Endothelial cell of umbilical vein (primary cell): ENCODE data around the gene EN2. TPM values are rescaled to one million over a fixed set of nuclear protein-coding genes. Genes with fewer than 3 reads are reported as not detected.

Experiments
- BruUV-seq: library from RNA; stranded (reverse); fragments of 400-500 nt; replicated peaks from 2 replicates; lab custom pipeline; 2021; lab: Mats Ljungman, UMichigan
- CTCF ChIA-PET: fragments of 300-600, 350-600 bp; sonication (Branson Sonifier 250); formaldehyde crosslinking; loops from one replicate; lab custom pipeline; 2021; ENCODE audit warnings: antibody characterized with exemption, inconsistent platforms; lab: Charles Lee
- POLR2A ChIA-PET: fragments of 300-600, 350-600 bp; sonication (Branson Sonifier 250); formaldehyde crosslinking; loops from one replicate; lab custom pipeline; 2021; ENCODE audit warnings: antibody characterized with exemption, inconsistent platforms; lab: Charles Lee
- DNase-seq: peaks from one replicate; pipeline ENCODE4 v3.0.0-alpha.2; 2011; ENCODE audit warnings: low read depth, low spot score
- FAIRE-seq: peaks from 2 replicates; lab custom pipeline; 2011; peaks lifted over from hg19 to GRCh38; lab: Jason Lieb, UNC
- H2AFZ ChIP-seq: 2 replicates; pipeline ENCODE4 v1.6.0; 2012; ENCODE audit warnings: low read depth, low read length, control low read depth, inconsistent platforms
- H3K27ac ChIP-seq: 2 replicates; pipeline ENCODE4 v1.5.1; 2011; ENCODE audit warnings: low read depth, mild to moderate bottlenecking, control low read depth, low read length, moderate library complexity; ENCODE audit not compliant: insufficient read depth
- H3K27me3 ChIP-seq, 2 experiments: 2 replicates each; pipeline versions ENCODE4 v1.6.0 to v1.6.1; 2011; ENCODE audit warnings: low read length in 2 of 2, mixed read lengths in 1 of 2; ENCODE audit not compliant: control insufficient read depth in 2 of 2, insufficient read depth in 2 of 2
- H3K36me3 ChIP-seq, 2 experiments: 2 replicates in 1 of 2; 3 replicates in 1 of 2; pipeline ENCODE4 v1.5.1; 2011; ENCODE audit warnings: low read length in 2 of 2, mild to moderate bottlenecking in 1 of 2, moderate library complexity in 1 of 2; ENCODE audit not compliant: control insufficient read depth in 2 of 2, insufficient read depth in 2 of 2; ENCODE audit errors: extremely low read depth in 1 of 2
- H3K4me1 ChIP-seq: 3 replicates; pipeline ENCODE4 v1.5.1; 2011; ENCODE audit warnings: mild to moderate bottlenecking, low read length; ENCODE audit not compliant: control insufficient read depth, insufficient read depth; ENCODE audit errors: extremely low read depth
- H3K4me2 ChIP-seq: 2 replicates; pipeline ENCODE4 v1.6.1; 2011; ENCODE audit warnings: low read length, control low read depth, mixed read lengths; ENCODE audit not compliant: insufficient read depth
- H3K4me3 ChIP-seq, 3 experiments: fragments of 200-600 bp in 1 of 3; sonication (generic), shearing (Covaris generic) in 1 of 3; replicated peaks in 1 of 3; 2 replicates each; pipeline ENCODE4 v1.5.1; 2011 to 2016; ENCODE audit warnings: control low read depth in 3 of 3, low read length in 3 of 3, mild to moderate bottlenecking in 2 of 3, inconsistent platforms in 1 of 3, low read depth in 1 of 3, moderate library complexity in 1 of 3; ENCODE audit not compliant: insufficient read depth in 1 of 3
- H3K79me2 ChIP-seq: 2 replicates; pipeline ENCODE4 v1.6.0; 2012; ENCODE audit warnings: low read length, inconsistent platforms; ENCODE audit not compliant: control insufficient read depth, insufficient read depth
- H3K9ac ChIP-seq: replicated peaks from 2 replicates; pipeline ENCODE3; 2011; ENCODE audit warnings: low read length, control low read depth; ENCODE audit not compliant: insufficient read depth; ENCODE audit errors: extremely low read depth
- H3K9me1 ChIP-seq: replicated peaks from 3 replicates; pipeline ENCODE4 v1.6.0; 2011; ENCODE audit warnings: mild to moderate bottlenecking, low read length; ENCODE audit not compliant: control insufficient read depth, insufficient read depth; ENCODE audit errors: extremely low read depth
- H3K9me3 ChIP-seq: replicated peaks from 2 replicates; pipeline ENCODE4 v1.5.1; 2012; ENCODE audit warnings: low read length, inconsistent platforms; ENCODE audit not compliant: control insufficient read depth, insufficient read depth
- H4K20me1 ChIP-seq: replicated peaks from 2 replicates; pipeline ENCODE3; 2011; ENCODE audit warnings: mild to moderate bottlenecking, low read length; ENCODE audit not compliant: control insufficient read depth, insufficient read depth; ENCODE audit errors: extremely low read depth
- CTCF ChIP-seq, 2 donors: IDR thresholded peaks; 1 replicate in 1 of 2; 2 replicates in 1 of 2; pipeline ENCODE4 v1.5.1; 2011; ENCODE audit warnings: low read length in 2 of 2, mild to moderate bottlenecking in 2 of 2, moderate library complexity in 2 of 2, control low read depth in 1 of 2, inconsistent platforms in 1 of 2, low read depth in 1 of 2; ENCODE audit not compliant: insufficient read depth in 1 of 2; ENCODE audit errors: extremely low read depth in 1 of 2
- EZH2 ChIP-seq: IDR thresholded peaks from 2 replicates; pipeline ENCODE4 v1.6.1; 2012; ENCODE audit warnings: borderline replicate concordance, low read depth, mild to moderate bottlenecking, moderate library complexity, low read length, inconsistent platforms; ENCODE audit not compliant: severe bottlenecking
- FOS ChIP-seq: IDR thresholded peaks from 2 replicates; pipeline ENCODE4 v1.6.1; 2011; ENCODE audit warnings: mild to moderate bottlenecking, low read length, moderate library complexity, borderline replicate concordance; ENCODE audit not compliant: insufficient read depth
- GATA2 ChIP-seq: IDR thresholded peaks from 2 replicates; pipeline ENCODE4 v1.7.0; 2011; ENCODE audit warnings: low read depth, mild to moderate bottlenecking, moderate library complexity, mixed read lengths, low read length; ENCODE audit not compliant: insufficient read length, insufficient read depth
- JUN ChIP-seq: IDR thresholded peaks from 2 replicates; pipeline ENCODE4 v1.6.1; 2011; ENCODE audit warnings: borderline replicate concordance, low read depth; ENCODE audit not compliant: insufficient read length, insufficient read depth
- MAX ChIP-seq: IDR thresholded peaks from 2 replicates; pipeline ENCODE4 v1.6.1; 2011; ENCODE audit not compliant: insufficient read depth, insufficient read length
- MYC ChIP-seq: IDR thresholded peaks from one replicate; pipeline ENCODE4 v1.6.1; 2011; ENCODE audit warnings: mild to moderate bottlenecking, low read depth, low read length
- POLR2A ChIP-seq: IDR thresholded peaks from 2 replicates; pipeline ENCODE4 v1.6.1; 2012; ENCODE audit warnings: low read depth, mild to moderate bottlenecking, control low read depth, low read length
- POLR2AphosphoS5 ChIP-seq: IDR thresholded peaks from 2 replicates; pipeline ENCODE4 v1.6.1; 2012; ENCODE audit warnings: low read depth, mild to moderate bottlenecking, control low read depth, low read length, moderate library complexity; ENCODE audit not compliant: insufficient read depth
- dilution Hi-C: fragments of 300-500 bp; cut with MboI; formaldehyde crosslinking; loops from one replicate; pipeline ENCODE4 v1.15.0; 2019; ENCODE audit warnings: low sequenced_read_pairs; ENCODE audit not compliant: extremely low pct_ligation_motif_present
- intact Hi-C: fragments of 100-400 bp; cut with micrococcal nuclease; formaldehyde crosslinking; loops from one replicate; pipeline ENCODE4 v1.10.0; 2022
- polyA plus RNA-seq, 4 experiments: library from polyadenylated mRNA; depleted of rRNA in 3 of 4; stranded (reverse) in 3 of 4; unstranded in 1 of 4; fragments of >200 nt; gene quantifications; 2 replicates each; pipeline versions ENCODE4 v1.2.1 to v1.2.3, GENCODE V29; 2011 to 2012; ENCODE audit warnings: missing spikeins in 1 of 4
- total RNA-seq: library from RNA; stranded (reverse); gene quantifications from 2 replicates; pipeline ENCODE4 v1.2.3, GENCODE V29; 2021

Gene EN2
- total and polyA plus RNA-seq, 2 donors (not counting 3 experiments of a cell fraction or from before 2014, with no cell fraction given): not detected

GRCh38 chr7:155449869-155450557, 7.9 kb upstream of the EN2 start:
- Histone ChIP-seq H3K4me3 (no peak overlapping the region), H3K27ac (no peak overlapping the region), H3K9me1 (no peaks in the 10 kb centered on the region), H3K79me2 (no peaks in the 10 kb centered on the region), H3K4me2 (no peak overlapping the region), H2AFZ (no peak overlapping the region), H3K36me3 (no peaks in the 10 kb centered on the region), H4K20me1 (no peaks in the 10 kb centered on the region), H3K9ac (no peak overlapping the region), H3K4me1 (no peaks in the 10 kb centered on the region), H3K9me3 (no peaks in the 10 kb centered on the region), H3K27me3 (peaks cover 69 to 79% of the 10 kb centered on the region in 2 experiments)
- ChIA-PET CTCF (no interaction called here), POLR2A (no interaction called here)
- dilution Hi-C loops: no loop called here
- FAIRE-seq (no peak), DNase-seq (no peak)
- TF ChIP-seq GATA2 (no peak), EZH2 (no peak), POLR2AphosphoS5 (no peak), JUN (no peak), FOS (no peak), MYC (no peak), CTCF (IDR thresholded peaks at IDR 0.05; ENCODE audit: extremely low read depth in 1 of 2, insufficient read depth in 1 of 2, low read depth in 1 of 2, low read length in 2 of 2) (no peak), MAX (no peak), POLR2A (no peak)
- intact Hi-C loops: loop anchor here (10.0 kb wide), 1 partner anchor 315 kb away; no protein-coding TSS in a partner anchor
- BruUV-seq: no TSS peak
